Measurements from ENCODE around the gene PRR19.
"Not testable (repeated sequence)": the region's sequence is repeated elsewhere in the genome, so short reads cannot be mapped to it uniquely, and the experiment has no call there.

- not testable (repeated sequence) for TF ChIP-seq CTCF (conservative IDR thresholded peaks at IDR 0.05; ENCODE audit: low read length); EZH2phosphoT487 (IDR thresholded peaks at IDR 0.05; ENCODE audit: borderline replicate concordance)
Measured at GRCh38 chr19:42266105-42266504, 35.8 kb upstream of the PRR19 start.
